Neural crest cell (in vitro differentiated cells): ENCODE results near the gene CALR3. TPM values are rescaled to one million over a fixed set of nuclear protein-coding genes. Genes with fewer than 3 reads are reported as not detected.
A peak's percentile ranks its signal among the peaks of the same experiment; 100 is the strongest.

Experiments
- DNase-seq: peaks from one replicate; pipeline ENCODE4 v3.0.0; 2021; ENCODE audit warnings: low read depth, mixed read lengths, low spot score
- H3K27ac Mint-ChIP-seq: one replicate; pipeline ENCODE4 v1.8.0; 2021; ENCODE audit warnings: mild to moderate bottlenecking, mixed read lengths; ENCODE audit not compliant: unreplicated experiment
- H3K27me3 Mint-ChIP-seq: 2 replicates; pipeline ENCODE4 v1.8.0; 2021; ENCODE audit warnings: low read depth, mild to moderate bottlenecking, mixed read lengths
- H3K36me3 Mint-ChIP-seq: 2 replicates; pipeline ENCODE4 v1.8.0; 2021; ENCODE audit warnings: low read depth, mild to moderate bottlenecking, mixed read lengths
- H3K4me1 Mint-ChIP-seq: 2 replicates; pipeline ENCODE4 v1.8.0; 2021; ENCODE audit warnings: mixed read lengths
- H3K4me3 Mint-ChIP-seq: one replicate; pipeline ENCODE4 v1.8.0; 2021; ENCODE audit warnings: mild to moderate bottlenecking, mixed read lengths
- H3K9me3 Mint-ChIP-seq: 2 replicates; pipeline ENCODE4 v1.8.0; 2021; ENCODE audit warnings: mixed read lengths
- total RNA-seq: library from RNA; stranded (reverse); gene quantifications from 2 replicates; pipeline ENCODE4 v1.2.1, GENCODE V29; 2021
- TF ChIP-seq, protein P1 (sequence below): fragments of 200-600 bp; sonication (generic); conservative IDR thresholded peaks from 2 replicates; pipeline ENCODE4 v1.5.0; 2021; ENCODE audit warnings: antibody characterized with exemption, mild to moderate bottlenecking

CALR3 gene
- total RNA-seq, 1 donor from 2014 or later = not detected

DNA sequence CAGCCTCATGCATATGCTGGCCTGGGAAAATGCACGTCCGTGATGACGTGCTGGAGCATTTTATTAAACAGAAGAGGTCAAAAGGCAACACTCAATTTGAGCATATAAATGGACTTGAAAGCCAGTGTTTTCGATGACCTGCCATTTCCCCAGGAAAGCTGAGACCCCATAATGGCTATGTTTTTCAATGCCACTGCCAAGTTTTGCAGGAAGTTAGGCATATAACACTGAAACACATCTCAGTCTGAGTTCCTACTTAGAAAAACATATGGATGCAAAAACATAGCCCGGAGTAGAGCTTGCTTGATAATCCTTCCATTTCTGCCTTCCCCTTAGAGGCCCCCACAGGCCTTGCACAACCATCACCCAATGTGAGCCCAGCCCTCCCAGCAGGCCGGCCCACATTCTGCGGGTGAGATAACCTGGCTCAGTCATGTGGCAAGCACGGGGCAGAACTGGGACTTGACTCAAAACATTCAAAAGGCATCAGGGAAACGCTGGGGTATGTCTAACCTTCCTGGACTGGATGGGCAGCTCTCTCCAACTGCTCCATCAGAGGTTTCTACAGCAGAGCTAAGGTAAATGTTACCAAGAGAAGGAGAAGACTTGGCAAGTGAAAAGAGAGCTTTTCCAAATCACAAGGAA lies 49.1 kb downstream of the CALR3 start:
- Mint-ChIP-seq H3K27ac (peak overlapping the region; percentile 59), H3K4me3 (no peak overlapping the region), H3K36me3 (peaks cover 4% of the 10 kb centered on the region), H3K4me1 (peaks cover 53% of the 10 kb centered on the region), H3K9me3 (no peaks in the 10 kb centered on the region), H3K27me3 (no peaks in the 10 kb centered on the region)
- TF ChIP-seq, protein P1, sequence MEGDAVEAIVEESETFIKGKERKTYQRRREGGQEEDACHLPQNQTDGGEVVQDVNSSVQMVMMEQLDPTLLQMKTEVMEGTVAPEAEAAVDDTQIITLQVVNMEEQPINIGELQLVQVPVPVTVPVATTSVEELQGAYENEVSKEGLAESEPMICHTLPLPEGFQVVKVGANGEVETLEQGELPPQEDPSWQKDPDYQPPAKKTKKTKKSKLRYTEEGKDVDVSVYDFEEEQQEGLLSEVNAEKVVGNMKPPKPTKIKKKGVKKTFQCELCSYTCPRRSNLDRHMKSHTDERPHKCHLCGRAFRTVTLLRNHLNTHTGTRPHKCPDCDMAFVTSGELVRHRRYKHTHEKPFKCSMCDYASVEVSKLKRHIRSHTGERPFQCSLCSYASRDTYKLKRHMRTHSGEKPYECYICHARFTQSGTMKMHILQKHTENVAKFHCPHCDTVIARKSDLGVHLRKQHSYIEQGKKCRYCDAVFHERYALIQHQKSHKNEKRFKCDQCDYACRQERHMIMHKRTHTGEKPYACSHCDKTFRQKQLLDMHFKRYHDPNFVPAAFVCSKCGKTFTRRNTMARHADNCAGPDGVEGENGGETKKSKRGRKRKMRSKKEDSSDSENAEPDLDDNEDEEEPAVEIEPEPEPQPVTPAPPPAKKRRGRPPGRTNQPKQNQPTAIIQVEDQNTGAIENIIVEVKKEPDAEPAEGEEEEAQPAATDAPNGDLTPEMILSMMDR = no peak
- DNase-seq = no peak

DNA sequence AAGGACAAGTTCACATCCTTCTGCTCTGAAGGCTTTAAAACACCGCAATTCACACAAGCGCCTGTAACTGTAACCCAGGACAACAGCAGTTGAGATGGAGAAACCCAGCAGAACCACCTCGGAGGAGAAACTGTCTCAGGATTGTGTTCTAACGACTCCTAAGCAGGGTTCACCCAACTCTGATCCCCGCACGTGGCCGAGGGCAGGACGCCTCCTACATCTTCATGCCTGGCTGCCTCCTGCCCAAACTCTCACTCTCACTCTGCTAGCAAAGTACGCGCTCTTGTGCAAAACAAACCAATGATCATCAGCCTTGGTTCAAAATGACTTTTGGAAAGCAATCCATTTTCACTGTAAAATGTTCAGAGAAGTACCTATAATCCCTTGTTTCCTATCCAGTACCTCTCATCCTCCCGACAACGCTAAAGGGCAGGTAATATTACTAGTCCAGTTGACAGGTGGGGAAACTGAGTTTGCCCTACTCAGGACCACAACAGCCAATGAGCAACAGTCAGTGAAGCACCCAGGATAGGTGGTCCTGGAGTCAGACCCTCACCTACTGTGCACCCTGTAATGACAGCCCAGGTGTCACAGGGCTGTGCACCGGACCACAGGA lies 49.8 kb downstream of the CALR3 start:
- peaks cover 4% of the 10 kb centered on the region for H3K36me3 Mint-ChIP-seq
- no peaks in the 10 kb centered on the region for H3K27me3 Mint-ChIP-seq
- no peak overlapping the region for H3K4me3 Mint-ChIP-seq
- peak overlapping the region; percentile 59 for H3K27ac Mint-ChIP-seq
- no peaks in the 10 kb centered on the region for H3K9me3 Mint-ChIP-seq
- TF ChIP-seq, protein P1 = no peak
- DNase-seq = no peak
- peaks cover 56% of the 10 kb centered on the region for H3K4me1 Mint-ChIP-seq

DNA sequence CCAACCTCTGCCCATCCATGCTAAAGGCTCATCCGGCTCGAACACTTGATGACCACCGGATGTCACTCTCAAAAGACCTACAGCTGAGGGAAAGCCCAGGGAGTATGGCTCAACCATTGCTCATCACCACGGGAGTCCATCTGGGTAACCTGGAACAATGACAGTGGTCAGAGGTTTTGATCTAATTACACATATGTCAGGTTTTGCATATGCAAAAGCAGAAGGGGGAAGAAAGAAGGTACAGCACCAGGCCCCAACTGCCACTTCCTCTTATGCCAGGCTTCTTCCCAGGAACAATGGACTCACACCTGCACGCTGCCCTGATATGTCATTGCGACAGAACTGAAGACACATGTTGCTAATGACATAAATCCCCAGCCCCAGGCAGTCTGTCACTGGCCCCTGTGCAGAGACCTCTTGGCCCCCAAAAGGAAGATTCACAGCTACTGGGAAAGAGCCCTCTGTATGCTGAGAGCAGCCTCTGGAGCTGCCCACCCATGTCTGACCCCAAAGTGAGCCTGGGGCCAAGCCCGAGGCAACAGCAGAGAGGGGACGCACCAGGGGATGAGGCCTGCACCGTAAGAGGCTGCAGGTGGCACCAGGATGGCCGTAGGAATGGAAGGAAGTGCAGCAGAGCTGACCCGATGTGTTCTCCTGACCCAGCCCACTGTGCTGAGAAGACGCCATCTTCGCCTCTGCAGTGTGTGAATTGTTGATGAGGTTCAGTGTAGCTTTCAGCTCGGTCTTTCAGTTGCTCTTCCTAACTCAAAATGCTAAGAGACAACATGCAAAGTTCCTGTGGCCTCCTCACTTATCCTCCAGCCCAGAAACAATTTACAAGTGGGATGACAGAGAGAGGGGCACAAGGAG lies 50.5 kb downstream of the CALR3 start:
- Mint-ChIP-seq H3K27me3 (no peaks in the 10 kb centered on the region), H3K4me3 (no peak overlapping the region), H3K27ac (peak overlapping the region; percentile 37)

GRCh38 chr19:16444269-16444600 lies 51.7 kb downstream of the CALR3 start:
- H3K4me3 Mint-ChIP-seq = no peak overlapping the region
- no peaks in the 10 kb centered on the region for H3K9me3 Mint-ChIP-seq
- no peaks in the 10 kb centered on the region for H3K27me3 Mint-ChIP-seq
- DNase-seq = no peak
- H3K27ac Mint-ChIP-seq = no peak overlapping the region
- TF ChIP-seq, protein P1 = no peak
- peaks cover 56% of the 10 kb centered on the region for H3K4me1 Mint-ChIP-seq
- H3K36me3 Mint-ChIP-seq = peaks cover 6% of the 10 kb centered on the region

More for the DNA sequence above, 50.5 kb downstream of the CALR3 start:
- DNase-seq = no peak
- Mint-ChIP-seq H3K9me3 (no peaks in the 10 kb centered on the region), H3K36me3 (peaks cover 6% of the 10 kb centered on the region), H3K4me1 (peaks cover 56% of the 10 kb centered on the region)
- TF ChIP-seq, protein P1 = no peak

- H3K27me3 Mint-ChIP-seq = no peaks in the 10 kb centered on the region
- H3K4me1 Mint-ChIP-seq = peaks cover 53% of the 10 kb centered on the region
- H3K27ac Mint-ChIP-seq = no peak overlapping the region
- no peak for DNase-seq
- peaks cover 3% of the 10 kb centered on the region for H3K36me3 Mint-ChIP-seq
- H3K4me3 Mint-ChIP-seq = no peak overlapping the region
- TF ChIP-seq, protein P1 = no peak
- H3K9me3 Mint-ChIP-seq = no peaks in the 10 kb centered on the region
Measured at GRCh38 chr19:16442386-16443276, 53.3 kb downstream of the CALR3 start.
